Pancreas (tissue), 10 donors: Measurements from ENCODE around the gene TNFRSF14. TPM values are rescaled to one million over a fixed set of nuclear protein-coding genes. Genes with fewer than 3 reads are reported as not detected.
"Not testable (repeated sequence)": the region's sequence is repeated elsewhere in the genome, so short reads cannot be mapped to it uniquely, and the experiment has no call there.

Experiments
- ATAC-seq, 4 donors: fragments of 200-7000 bp; cut with Tn5 transposase; one replicate each; pipeline versions ENCODE4 v1.8.0 to v1.9.1; 2020; ENCODE audit warnings: mild to moderate bottlenecking in 4 of 4, moderate library complexity in 4 of 4
- DNase-seq, 6 donors: peaks; one replicate each; pipeline ENCODE4 v3.0.0-alpha.2; 2020
- FAIRE-seq: peaks from 2 replicates; lab custom pipeline; 2012; peaks lifted over from hg19 to GRCh38; lab: Jason Lieb, UNC
- H3K27ac ChIP-seq, 4 donors: fragments of 200-600 bp; sonication (generic); 1 replicate in 3 of 4; 2 replicates in 1 of 4; pipeline versions ENCODE4 v1.5.0 to v1.8.0; 2020
- H3K27me3 ChIP-seq, 4 donors: fragments of 200-600 bp; one replicate each; pipeline ENCODE4 v1.8.0; 2021
- H3K36me3 ChIP-seq, 3 donors: fragments of 200-600 bp; sonication (generic) in 1 of 3; one replicate each; pipeline versions ENCODE4 v1.5.0 to v1.8.0; 2020 to 2021
- H3K4me1 ChIP-seq, 3 donors: fragments of 200-600 bp; one replicate each; pipeline ENCODE4 v1.8.0; 2021
- H3K4me3 ChIP-seq, 4 donors: fragments of 200-600 bp; sonication (generic) in 2 of 4; one replicate each; pipeline versions ENCODE4 v1.5.0 to v1.8.0; 2020 to 2021
- H3K9me3 ChIP-seq, 4 donors: fragments of 200-600 bp; one replicate each; pipeline ENCODE4 v1.8.0; 2021
- WGBS, 2 donors: extraction: QIAGEN DNeasy Blood & Tissue Kit; methylation state at CpG; one replicate each; pipeline ENCODE4 v1.1.7; 2013; 5-methylcytosine and 5-hydroxymethylcytosine counted together
- intact Hi-C, 3 donors: fragments of 100-400 bp; cut with DNase I; formaldehyde crosslinking; loops; one replicate each; pipeline versions ENCODE4 v1.11.1 to v1.14.2; 2022
- polyA plus RNA-seq, 2 donors: library from polyadenylated mRNA; stranded (reverse); fragments of 200-250 nt; gene quantifications; one replicate each; pipeline ENCODE4 v1.2.3, GENCODE V29; 2013
- total RNA-seq, 6 donors: library from RNA; stranded (reverse); fragmentation: NEBNext Ultra II Directional in 4 of 6; extraction: Animal tissue kit (Norgen Biotek cat#: 25700) in 4 of 6; gene quantifications; one replicate each; pipeline versions ENCODE4 v1.2.1 to v1.2.4, GENCODE V29; 2021 to 2023
- TF ChIP-seq, protein P1 (sequence below), 4 donors: fragments of 200-600 bp; sonication (generic) in 3 of 4; IDR thresholded peaks; one replicate each; pipeline versions ENCODE4 v1.5.0 to v1.8.0; 2021; ENCODE audit warnings: antibody characterized with exemption in 4 of 4
- donor health status: healthy with polysubstance abuse.
- donor health status: DM: no; HTN: no; CAD: no; lungs with moderate emphysema.
- donor health status: DM: no; HTN: no; CAD: no.
- donor health status: control.
- donor health status: control.
- donor health status: Bipolar disorder and iron deficiency.
- donor health status: DM: yes; HTN: yes; CAD: no.
- donor health status: DM: no; HTN: no; CAD: no.
- donor health status: DM: no; HTN: no; CAD: no.
- donor health status: DM: yes; HTN: yes; CAD: no.

Gene TNFRSF14
- total and polyA plus RNA-seq, 8 donors: 10.3 to 124 (median 24.9) TPM

DNA sequence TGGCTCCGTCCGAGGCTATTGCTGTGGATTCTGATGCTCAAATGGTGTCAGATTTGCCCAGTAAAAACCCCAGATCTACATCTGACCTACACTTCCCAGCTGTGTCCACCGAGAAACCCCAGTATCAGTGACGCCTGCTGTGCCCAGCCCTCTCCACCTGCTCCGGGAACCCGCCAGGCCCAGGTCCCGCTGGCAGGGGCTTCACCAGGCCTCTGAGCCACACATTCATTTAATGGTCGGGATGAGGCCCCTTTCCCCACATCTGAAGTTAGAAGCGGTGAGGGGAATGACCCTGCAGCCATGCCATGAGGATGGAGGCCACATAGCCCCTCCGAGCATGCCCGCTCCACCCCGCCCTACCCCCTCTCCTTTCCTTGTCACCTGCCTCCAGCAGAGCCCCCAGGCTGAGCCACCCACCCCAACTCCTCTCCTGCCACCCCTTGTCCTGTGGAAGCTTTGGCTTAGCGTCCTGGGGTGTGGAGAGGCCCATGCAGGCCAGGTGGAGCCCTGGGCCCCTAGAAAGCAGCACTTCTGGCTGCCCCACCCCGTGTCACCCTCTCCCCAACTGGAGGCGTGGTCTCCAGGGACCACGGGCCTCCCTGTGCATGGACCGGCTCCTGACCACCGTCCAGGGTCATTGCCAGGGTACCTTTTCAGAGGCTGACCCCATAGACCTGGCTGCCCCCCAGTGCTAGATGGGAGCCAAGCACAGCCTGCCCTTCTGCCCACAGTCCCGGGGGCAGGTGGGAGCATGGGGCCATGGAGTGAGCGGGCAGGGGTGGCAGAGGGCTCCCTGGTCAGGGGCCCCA lies 8.0 kb downstream of the TNFRSF14 start:
- WGBS, 2 donors: 71 to 81% methylated on average over 19 to 20 of the region's 20 CpGs
- TF ChIP-seq, protein P1, sequence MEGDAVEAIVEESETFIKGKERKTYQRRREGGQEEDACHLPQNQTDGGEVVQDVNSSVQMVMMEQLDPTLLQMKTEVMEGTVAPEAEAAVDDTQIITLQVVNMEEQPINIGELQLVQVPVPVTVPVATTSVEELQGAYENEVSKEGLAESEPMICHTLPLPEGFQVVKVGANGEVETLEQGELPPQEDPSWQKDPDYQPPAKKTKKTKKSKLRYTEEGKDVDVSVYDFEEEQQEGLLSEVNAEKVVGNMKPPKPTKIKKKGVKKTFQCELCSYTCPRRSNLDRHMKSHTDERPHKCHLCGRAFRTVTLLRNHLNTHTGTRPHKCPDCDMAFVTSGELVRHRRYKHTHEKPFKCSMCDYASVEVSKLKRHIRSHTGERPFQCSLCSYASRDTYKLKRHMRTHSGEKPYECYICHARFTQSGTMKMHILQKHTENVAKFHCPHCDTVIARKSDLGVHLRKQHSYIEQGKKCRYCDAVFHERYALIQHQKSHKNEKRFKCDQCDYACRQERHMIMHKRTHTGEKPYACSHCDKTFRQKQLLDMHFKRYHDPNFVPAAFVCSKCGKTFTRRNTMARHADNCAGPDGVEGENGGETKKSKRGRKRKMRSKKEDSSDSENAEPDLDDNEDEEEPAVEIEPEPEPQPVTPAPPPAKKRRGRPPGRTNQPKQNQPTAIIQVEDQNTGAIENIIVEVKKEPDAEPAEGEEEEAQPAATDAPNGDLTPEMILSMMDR (IDR thresholded peaks at IDR 0.05): no peak

DNA sequence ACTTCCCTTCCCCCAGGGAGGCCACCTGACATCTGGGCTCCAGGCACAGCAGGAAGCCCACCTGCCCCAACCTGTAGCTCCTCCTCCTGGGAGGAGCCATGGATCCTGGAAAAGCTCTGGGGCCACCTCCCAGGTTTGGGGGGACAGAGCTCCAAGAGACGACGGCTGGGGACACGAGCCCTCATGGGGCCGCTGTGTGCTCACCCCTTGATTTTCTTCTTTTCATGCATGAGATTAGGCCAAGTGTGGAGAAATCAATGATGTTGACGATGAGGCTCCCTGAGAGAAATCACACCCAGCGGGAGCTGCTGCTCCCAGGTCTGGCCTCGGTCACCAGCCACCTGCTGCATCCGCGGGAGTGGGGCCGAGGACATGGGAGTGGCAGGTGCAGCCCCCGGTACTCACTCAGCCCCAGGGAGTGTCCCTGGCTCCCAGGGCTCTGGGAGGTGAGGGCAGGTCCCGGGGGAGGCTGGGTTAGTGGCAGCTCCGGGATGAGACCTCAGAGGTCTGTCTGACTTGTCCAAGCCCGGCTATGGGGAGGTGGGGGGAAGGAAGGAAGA lies 8.7 kb downstream of the TNFRSF14 start:
- intact Hi-C loops: no loop called here
- Histone ChIP-seq H3K4me1 (no peaks in the 10 kb centered on the region), H3K4me3 (no peak overlapping the region), H3K27ac (no peak overlapping the region), H3K27me3 (no peaks in the 10 kb centered on the region), H3K9me3 (no peaks in the 10 kb centered on the region), H3K36me3 (no peaks in the 10 kb centered on the region)
- DNase-seq (peak in 2 of 6 donors; percentile 28 to 53), ATAC-seq (peak in 1 of 4 donors; percentile 34), FAIRE-seq (no peak)
- 19 to 33% methylated on average over 14 of the region's 14 CpGs for WGBS, 2 donors
- TF ChIP-seq, protein P1 (IDR thresholded peaks at IDR 0.05): no peak

More for the DNA sequence above, 8.0 kb downstream of the TNFRSF14 start:
- Histone ChIP-seq H3K27me3 (no peaks in the 10 kb centered on the region), H3K9me3 (no peaks in the 10 kb centered on the region), H3K4me3 (no peak overlapping the region), H3K36me3 (no peaks in the 10 kb centered on the region), H3K27ac (no peak overlapping the region), H3K4me1 (no peaks in the 10 kb centered on the region)
- FAIRE-seq (no peak), DNase-seq (peak in 2 of 6 donors; percentile 30 to 49), ATAC-seq (no peak)
- intact Hi-C loops: no loop called here

DNA sequence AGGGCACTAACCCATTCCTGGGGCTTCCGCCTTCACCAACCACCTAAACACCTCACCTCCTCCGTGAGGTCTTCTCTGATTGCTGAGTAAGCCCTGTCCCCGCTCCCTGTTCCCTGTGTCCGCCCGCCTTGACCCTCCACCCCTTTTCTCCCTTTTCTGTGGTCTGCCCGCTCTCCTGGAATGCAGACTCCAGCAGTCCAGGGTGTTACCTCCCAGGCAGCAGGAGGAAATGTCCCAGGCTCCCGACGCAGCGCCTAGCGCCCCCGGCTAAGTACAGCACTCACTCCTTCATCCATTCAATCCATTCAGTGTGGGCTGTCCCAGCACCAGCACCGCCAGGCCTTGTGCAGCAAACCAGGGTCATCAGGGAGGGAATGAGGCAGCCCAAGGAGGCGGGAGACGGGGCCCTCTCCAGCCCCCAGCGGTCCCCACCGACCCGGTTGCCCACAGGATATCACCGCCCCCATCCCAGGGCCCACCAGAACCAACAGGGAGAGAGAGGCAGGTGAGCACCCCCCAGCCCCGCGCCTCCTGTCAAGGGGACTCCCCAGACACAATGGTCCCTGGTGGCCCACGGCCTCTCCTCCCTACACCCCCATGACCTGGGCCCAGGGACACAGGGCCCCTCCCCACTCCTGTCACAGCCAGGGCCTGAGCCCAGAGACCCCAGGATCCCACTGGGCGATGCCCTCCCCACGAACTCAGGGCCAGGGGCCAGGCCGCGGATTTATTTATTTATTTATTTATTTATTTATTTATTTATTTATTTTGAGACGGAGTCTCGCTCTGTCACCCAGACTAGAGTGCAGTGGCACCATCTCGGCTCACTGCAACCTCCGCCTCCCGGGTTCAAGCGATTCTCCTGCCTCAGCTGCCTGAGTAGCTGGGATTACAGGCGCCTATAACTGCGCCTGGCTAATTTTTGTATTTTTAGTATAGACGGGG lies 10.2 kb downstream of the TNFRSF14 start:
- no peak overlapping the region for H3K4me3 ChIP-seq
- intact Hi-C loops: no loop called here
- no peaks in the 10 kb centered on the region for H3K27me3 ChIP-seq
- H3K9me3 ChIP-seq: no peaks in the 10 kb centered on the region
- H3K4me1 ChIP-seq: no peaks in the 10 kb centered on the region
- no peaks in the 10 kb centered on the region for H3K36me3 ChIP-seq
- peak in 3 of 6 donors; percentile 15 to 56 (median 50) for DNase-seq
- no peak overlapping the region for H3K27ac ChIP-seq
- ATAC-seq: peak in 3 of 4 donors; percentile 15 to 33 (median 23)
- TF ChIP-seq, protein P1 (IDR thresholded peaks at IDR 0.05): no peak
- 64 to 77% methylated on average over 29 to 34 of the region's 34 CpGs for WGBS, 2 donors
- FAIRE-seq: no peak

DNA sequence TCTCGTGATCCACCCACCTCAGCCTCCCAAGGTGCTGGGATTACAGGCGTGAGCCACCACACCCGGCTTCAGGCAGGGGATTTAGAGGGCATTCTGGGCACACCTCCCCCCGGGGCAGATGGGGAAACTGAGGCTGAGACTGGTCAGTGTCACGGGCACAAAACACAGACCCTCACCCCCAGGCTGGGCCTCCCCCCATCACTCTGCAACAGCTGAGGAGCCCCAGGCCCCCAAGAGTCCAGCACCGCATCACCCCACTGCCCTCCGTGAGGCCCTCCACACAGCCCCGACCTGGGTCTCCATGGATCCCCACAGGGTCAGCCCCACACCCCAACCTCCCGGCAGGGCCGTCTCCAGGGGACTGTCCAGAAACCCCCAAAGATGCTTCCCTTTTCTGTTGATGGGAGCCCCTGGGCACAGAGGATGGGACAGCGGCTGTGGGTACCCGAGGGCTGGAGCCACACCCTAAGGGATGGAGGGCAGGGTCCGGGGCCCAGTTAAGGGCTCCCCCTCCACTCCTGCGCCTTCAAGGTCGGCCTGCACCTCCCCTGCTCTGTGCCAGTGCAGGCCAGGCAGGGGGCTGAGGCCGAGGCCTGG lies 11.0 kb downstream of the TNFRSF14 start:
- WGBS, 2 donors: 63 to 74% methylated on average over 16 of the region's 16 CpGs
- no peaks in the 10 kb centered on the region for H3K9me3 ChIP-seq
- no peaks in the 10 kb centered on the region for H3K36me3 ChIP-seq
- DNase-seq (peak in 2 of 6 donors; percentile 11 to 48), ATAC-seq (no peak), FAIRE-seq (no peak)
- intact Hi-C loops: no loop called here
- TF ChIP-seq, protein P1 (IDR thresholded peaks at IDR 0.05): no peak
- H3K4me3 ChIP-seq: no peak overlapping the region
- H3K4me1 ChIP-seq: no peaks in the 10 kb centered on the region
- no peaks in the 10 kb centered on the region for H3K27me3 ChIP-seq
- H3K27ac ChIP-seq: no peak overlapping the region

DNA sequence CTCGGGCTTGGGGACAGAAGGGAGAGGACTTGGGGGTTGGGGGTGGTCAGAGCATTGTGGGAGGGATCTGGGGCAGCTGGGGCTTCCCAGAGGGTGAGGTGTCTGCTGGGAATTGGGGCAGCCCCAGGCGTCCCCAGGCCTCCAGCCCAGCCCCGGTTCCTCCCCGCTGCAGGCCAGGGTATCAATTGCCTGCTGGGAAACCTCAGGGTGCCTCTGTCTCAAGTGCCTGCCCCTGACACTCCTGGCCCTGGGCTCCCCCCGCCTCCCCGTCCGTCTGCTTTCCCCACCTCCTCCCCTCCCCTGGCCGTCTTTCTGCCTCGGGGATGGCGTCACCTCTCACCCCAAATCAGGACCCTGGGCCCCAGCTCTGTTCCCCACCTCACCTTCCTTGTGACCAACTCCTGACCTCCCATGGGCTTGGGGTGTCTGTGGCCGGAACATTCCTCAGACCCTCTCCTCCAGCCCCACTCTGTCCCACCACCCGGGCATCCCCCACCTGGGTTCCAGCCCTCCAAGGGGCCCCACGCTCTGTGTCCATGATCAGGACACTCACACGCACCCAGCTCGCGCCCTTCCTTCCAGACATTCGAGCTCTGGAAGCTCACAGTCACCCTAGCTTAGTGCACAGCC lies 12.1 kb downstream of the TNFRSF14 start:
- DNase-seq: peak in 2 of 6 donors; percentile 23 to 63
- ATAC-seq, H3K36me3 ChIP-seq, H3K4me1 ChIP-seq, FAIRE-seq, H3K27ac ChIP-seq, H3K27me3 ChIP-seq, H3K9me3 ChIP-seq, H3K4me3 ChIP-seq, intact Hi-C loops: not testable (repeated sequence)
- WGBS, 2 donors: 44 to 60% methylated on average over 2 to 11 of the region's 17 CpGs
